BLaER1 treated with 17β-estradiol and CSF1 and Interleukin-3, amounts not matched to agents 10 nM and 100 nM (cell line): Measurements from ENCODE around the gene DEPDC5.
"Not testable (repeated sequence)": the region's sequence is repeated elsewhere in the genome, so short reads cannot be mapped to it uniquely, and the experiment has no call there.

Experiments used
- H3K27ac ChIP-seq, 11 experiments: shearing (Covaris generic); formaldehyde crosslinking; 2 replicates each; pipeline ENCODE4 v1.8.1; 2022
- H3K27me3 ChIP-seq, 11 experiments: shearing (Covaris generic); formaldehyde crosslinking; 2 replicates each; pipeline ENCODE4 v1.8.1; 2022
- H3K36me3 ChIP-seq, 11 experiments: shearing (Covaris generic); formaldehyde crosslinking; 2 replicates each; pipeline ENCODE4 v1.8.1; 2022
- H3K4me1 ChIP-seq, 10 experiments: shearing (Covaris generic); formaldehyde crosslinking; 2 replicates each; pipeline ENCODE4 v1.8.1; 2022
- H3K4me2 ChIP-seq, 11 experiments: shearing (Covaris generic); formaldehyde crosslinking; 2 replicates each; pipeline ENCODE4 v1.8.1; 2022
- H3K4me3 ChIP-seq, 10 experiments: shearing (Covaris generic); formaldehyde crosslinking; 2 replicates each; pipeline ENCODE4 v1.8.1; 2022
- H3K9ac ChIP-seq, 11 experiments: shearing (Covaris generic); formaldehyde crosslinking; 2 replicates each; pipeline ENCODE4 v1.8.1; 2022
- H3K9me3 ChIP-seq, 11 experiments: shearing (Covaris generic); formaldehyde crosslinking; replicated peaks in 1 of 11; 2 replicates each; pipeline ENCODE4 v1.8.1; 2022
- H4K20me1 ChIP-seq, 11 experiments: shearing (Covaris generic); formaldehyde crosslinking; 2 replicates each; pipeline ENCODE4 v1.8.1; 2022
- Cebpa-rat ChIP-seq, 11 experiments: shearing (Covaris generic); IDR thresholded peaks; 2 replicates each; pipeline ENCODE4 v1.8.1; 2022

DEPDC5 gene

GRCh38 chr22:31814942-31815341 is 61.1 kb downstream of the DEPDC5 start:
- H3K36me3 ChIP-seq: peaks cover 98 to 100% (median 99%) of the 10 kb centered on the region in 11 experiments
- H3K27ac ChIP-seq: no peak overlapping the region

GRCh38 chr22:31815383-31815814 is 61.6 kb downstream of the DEPDC5 start:
- not testable (repeated sequence) for H3K9me3 ChIP-seq, H3K9ac ChIP-seq, H3K4me2 ChIP-seq, H3K27ac ChIP-seq, H3K27me3 ChIP-seq, H3K4me3 ChIP-seq
- Histone ChIP-seq H3K4me1 (peaks cover 0 to 20% (median 6%) of the 10 kb centered on the region in 10 experiments; a peak in 8 of 20 replicates), H4K20me1 (peaks cover 0 to 22% (median 0%) of the 10 kb centered on the region in 11 experiments; a peak in 3 of 22 replicates), H3K36me3 (peaks cover 98 to 100% (median 99%) of the 10 kb centered on the region in 11 experiments)

More at GRCh38 chr22:31814942-31815341, 61.1 kb downstream of the DEPDC5 start:
- H3K27me3 ChIP-seq: no peaks in the 10 kb centered on the region
- H4K20me1 ChIP-seq: peaks cover 0 to 22% (median 0%) of the 10 kb centered on the region in 11 experiments; a peak in 3 of 22 replicates
- H3K4me2 ChIP-seq: no peak overlapping the region
- TF ChIP-seq Cebpa-rat (IDR thresholded peaks at IDR 0.05): no peak
- peaks cover 0 to 20% (median 6%) of the 10 kb centered on the region in 10 experiments; a peak in 8 of 20 replicates for H3K4me1 ChIP-seq
- H3K9ac ChIP-seq: no peak overlapping the region
- no peaks in the 10 kb centered on the region for H3K9me3 ChIP-seq
- H3K4me3 ChIP-seq: no peak overlapping the region

- H4K20me1 ChIP-seq: peaks cover 0 to 27% (median 0%) of the 10 kb centered on the region in 11 experiments; a peak in 3 of 22 replicates
- H3K4me1 ChIP-seq: peaks cover 0 to 20% (median 6%) of the 10 kb centered on the region in 10 experiments; a peak in 8 of 20 replicates
- H3K9ac ChIP-seq: no peak overlapping the region
- no peak overlapping the region for H3K4me2 ChIP-seq
- no peak overlapping the region for H3K4me3 ChIP-seq
- no peaks in the 10 kb centered on the region for H3K9me3 ChIP-seq
- TF ChIP-seq Cebpa-rat (IDR thresholded peaks at IDR 0.05): no peak
- H3K27ac ChIP-seq: no peak overlapping the region
- H3K27me3 ChIP-seq: no peaks in the 10 kb centered on the region
- peaks cover 98 to 100% (median 99%) of the 10 kb centered on the region in 11 experiments for H3K36me3 ChIP-seq
Measured at GRCh38 chr22:31816750-31817149, 62.9 kb downstream of the DEPDC5 start.

- H4K20me1 ChIP-seq: peaks cover 0 to 40% (median 0%) of the 10 kb centered on the region in 11 experiments; a peak in 4 of 22 replicates
- H3K9me3 ChIP-seq: no peaks in the 10 kb centered on the region
- peaks cover 100% of the 10 kb centered on the region in 11 experiments for H3K36me3 ChIP-seq
- no peak overlapping the region for H3K9ac ChIP-seq
- peak overlapping the region in 4 of 11 experiments; percentile 16 to 33 (median 24); a peak in 6 of 22 replicates for H3K4me2 ChIP-seq
- H3K4me1 ChIP-seq: peaks cover 0 to 13% (median 3%) of the 10 kb centered on the region in 10 experiments; a peak in 7 of 20 replicates
- no peak for TF ChIP-seq Cebpa-rat (IDR thresholded peaks at IDR 0.05)
- no peak overlapping the region for H3K4me3 ChIP-seq
- no peaks in the 10 kb centered on the region for H3K27me3 ChIP-seq
- H3K27ac ChIP-seq: no peak overlapping the region
Measured at GRCh38 chr22:31818481-31819392, 64.9 kb downstream of the DEPDC5 start.

GRCh38 chr22:31820655-31821054 is 66.8 kb downstream of the DEPDC5 start:
- peaks cover 98 to 100% (median 100%) of the 10 kb centered on the region in 11 experiments for H3K36me3 ChIP-seq
- H3K9ac ChIP-seq: no peak overlapping the region
- H3K4me2 ChIP-seq: no peak overlapping the region
- H3K27ac ChIP-seq: no peak overlapping the region
- H3K9me3 ChIP-seq: no peaks in the 10 kb centered on the region
- peaks cover 0 to 13% (median 3%) of the 10 kb centered on the region in 10 experiments; a peak in 7 of 20 replicates for H3K4me1 ChIP-seq
- no peak for TF ChIP-seq Cebpa-rat (IDR thresholded peaks at IDR 0.05)
- H3K27me3 ChIP-seq: no peaks in the 10 kb centered on the region
- H3K4me3 ChIP-seq: no peak overlapping the region
- H4K20me1 ChIP-seq: peaks cover 0 to 39% (median 0%) of the 10 kb centered on the region in 11 experiments; a peak in 5 of 22 replicates

- Histone ChIP-seq H3K9me3 (no peaks in the 10 kb centered on the region), H3K27ac (no peak overlapping the region), H3K27me3 (no peaks in the 10 kb centered on the region), H4K20me1 (peaks cover 0 to 42% (median 0%) of the 10 kb centered on the region in 11 experiments; a peak in 7 of 22 replicates), H3K4me3 (no peak overlapping the region), H3K4me1 (peaks cover 0 to 13% (median 3%) of the 10 kb centered on the region in 10 experiments; a peak in 7 of 20 replicates), H3K36me3 (peaks cover 98 to 100% (median 100%) of the 10 kb centered on the region in 11 experiments), H3K4me2 (no peak overlapping the region), H3K9ac (no peak overlapping the region)
- no peak for TF ChIP-seq Cebpa-rat (IDR thresholded peaks at IDR 0.05)
Measured at GRCh38 chr22:31821572-31821971, 67.8 kb downstream of the DEPDC5 start.

- Histone ChIP-seq H3K4me1 (peaks cover under 1 to 14% (median 6%) of the 10 kb centered on the region in 10 experiments; a peak in 15 of 20 replicates), H3K4me2 (no peak overlapping the region), H3K36me3 (peaks cover 98 to 100% (median 100%) of the 10 kb centered on the region in 11 experiments), H3K9me3 (no peaks in the 10 kb centered on the region), H3K27me3 (no peaks in the 10 kb centered on the region), H4K20me1 (peaks cover 0 to 42% (median 0%) of the 10 kb centered on the region in 11 experiments; a peak in 7 of 22 replicates), H3K27ac (no peak overlapping the region), H3K9ac (no peak overlapping the region), H3K4me3 (no peak overlapping the region)
- TF ChIP-seq Cebpa-rat (IDR thresholded peaks at IDR 0.05): no peak
Measured at GRCh38 chr22:31822523-31822922, 68.7 kb downstream of the DEPDC5 start.

GRCh38 chr22:31825513-31825912 is 71.7 kb downstream of the DEPDC5 start:
- Histone ChIP-seq H3K4me3 (no peak overlapping the region), H3K27ac (no peak overlapping the region), H3K36me3 (peaks cover 79 to 99% (median 87%) of the 10 kb centered on the region in 11 experiments), H3K4me2 (no peak overlapping the region), H4K20me1 (peaks cover 0 to 56% (median 4%) of the 10 kb centered on the region in 11 experiments; a peak in 8 of 22 replicates), H3K4me1 (peaks cover 21 to 32% (median 30%) of the 10 kb centered on the region in 10 experiments), H3K9ac (no peak overlapping the region), H3K9me3 (no peaks in the 10 kb centered on the region), H3K27me3 (no peaks in the 10 kb centered on the region)
- no peak for TF ChIP-seq Cebpa-rat (IDR thresholded peaks at IDR 0.05)

GRCh38 chr22:31826443-31826842 is 72.6 kb downstream of the DEPDC5 start:
- no peaks in the 10 kb centered on the region for H3K9me3 ChIP-seq
- peaks cover 21 to 32% (median 30%) of the 10 kb centered on the region in 10 experiments for H3K4me1 ChIP-seq
- no peak for TF ChIP-seq Cebpa-rat (IDR thresholded peaks at IDR 0.05)
- H3K27ac ChIP-seq: no peak overlapping the region
- no peaks in the 10 kb centered on the region for H3K27me3 ChIP-seq
- no peak overlapping the region for H3K9ac ChIP-seq
- H3K36me3 ChIP-seq: peaks cover 74 to 99% (median 86%) of the 10 kb centered on the region in 11 experiments
- no peak overlapping the region for H3K4me3 ChIP-seq
- peaks cover 0 to 50% (median 4%) of the 10 kb centered on the region in 11 experiments; a peak in 8 of 22 replicates for H4K20me1 ChIP-seq
- H3K4me2 ChIP-seq: no peak overlapping the region
